ENCODE data around the gene TSPAN4. TPM values are rescaled to one million over a fixed set of nuclear protein-coding genes. Genes with fewer than 3 reads are reported as not detected.

The TSPAN4 gene
- total RNA-seq, 1 experiment from 2014 or later, result 26.9 TPM

GRCh38 chr11:875769-876301 is 33.2 kb downstream of the TSPAN4 start:
- DNase-seq, result no peak

GRCh38 chr11:876545-876944 is 33.9 kb downstream of the TSPAN4 start:
- Histone ChIP-seq H3K9me3 (replicated peaks) (no peaks in the 10 kb centered on the region), H3K27me3 (no peaks in the 10 kb centered on the region), H3K27ac (no peak overlapping the region), H3K4me3 (no peak overlapping the region), H3K36me3 (peaks cover 11% of the 10 kb centered on the region; the same call in 1 of the 2 replicates), H3K4me1 (peaks cover 23% of the 10 kb centered on the region)
- DNase-seq, result no peak

More at GRCh38 chr11:875769-876301, 33.2 kb downstream of the TSPAN4 start:
- peaks cover 11% of the 10 kb centered on the region; the same call in 1 of the 2 replicates for H3K36me3 ChIP-seq
- H3K9me3 ChIP-seq (replicated peaks), result no peaks in the 10 kb centered on the region
- no peaks in the 10 kb centered on the region for H3K27me3 ChIP-seq
- no peak overlapping the region for H3K4me3 ChIP-seq
- peaks cover 23% of the 10 kb centered on the region for H3K4me1 ChIP-seq
- H3K27ac ChIP-seq, result no peak overlapping the region

- Histone ChIP-seq H3K27me3 (no peaks in the 10 kb centered on the region), H3K4me1 (peaks cover 18% of the 10 kb centered on the region), H3K9me3 (replicated peaks) (no peaks in the 10 kb centered on the region), H3K27ac (no peak overlapping the region), H3K4me3 (no peak overlapping the region), H3K36me3 (peaks cover 15% of the 10 kb centered on the region; the same call in 1 of the 2 replicates)
- DNase-seq, result peak; percentile 54 to 59
These were observed 34.9 kb downstream of the TSPAN4 start for GRCh38 chr11:877565-877964.

DNA sequence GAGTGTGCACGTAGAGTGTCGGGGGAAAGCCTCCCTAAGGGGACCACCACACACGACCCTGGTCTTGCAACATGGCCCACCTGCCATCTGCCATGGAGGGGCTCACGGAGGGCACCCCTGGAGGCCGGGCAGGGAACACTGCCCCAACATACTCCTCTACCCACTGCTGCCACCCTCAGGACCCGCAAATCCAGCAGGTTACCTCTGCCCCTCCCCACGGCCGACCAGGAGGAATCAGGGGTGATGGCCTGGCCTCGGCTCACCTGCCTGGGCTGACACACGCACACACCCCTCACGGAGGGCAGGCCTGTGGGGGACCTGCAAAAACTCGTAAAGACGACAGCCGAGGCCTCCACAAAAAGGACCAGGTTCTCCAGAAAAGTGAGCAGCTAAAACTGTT is 37.8 kb downstream of the TSPAN4 start:
- H3K4me1 ChIP-seq, result no peaks in the 10 kb centered on the region
- no peak overlapping the region for H3K4me3 ChIP-seq
- H3K9me3 ChIP-seq (replicated peaks), result no peaks in the 10 kb centered on the region
- H3K27me3 ChIP-seq, result no peaks in the 10 kb centered on the region
- no peak overlapping the region for H3K27ac ChIP-seq
- no peak for DNase-seq
- peaks cover 15% of the 10 kb centered on the region; the same call in 1 of the 2 replicates for H3K36me3 ChIP-seq

DNA sequence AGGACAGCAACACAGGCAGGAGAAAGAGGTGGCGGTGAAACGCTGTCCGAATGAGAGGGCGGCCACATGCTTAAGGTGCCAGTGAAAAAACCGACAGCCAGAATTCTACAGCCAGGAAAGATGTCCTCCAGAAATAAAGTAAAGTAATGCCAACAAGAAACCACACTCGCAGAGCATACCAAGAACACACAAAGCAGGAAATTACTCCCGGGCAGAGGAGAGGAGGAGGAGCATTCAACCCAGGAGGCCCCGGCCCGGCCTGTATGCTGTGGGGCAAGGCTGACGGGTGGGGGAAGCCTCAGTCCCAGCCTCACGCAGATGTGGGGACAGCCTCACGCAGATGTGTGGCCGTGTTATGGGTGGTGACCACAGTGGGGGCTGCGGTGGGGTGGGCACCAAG is 39.9 kb downstream of the TSPAN4 start:
- no peaks in the 10 kb centered on the region for H3K4me1 ChIP-seq
- no peak overlapping the region for H3K4me3 ChIP-seq
- DNase-seq, result no peak
- H3K36me3 ChIP-seq, result peaks cover 18% of the 10 kb centered on the region; the same call in 1 of the 2 replicates
- no peaks in the 10 kb centered on the region for H3K27me3 ChIP-seq
- no peak overlapping the region for H3K27ac ChIP-seq
- no peaks in the 10 kb centered on the region for H3K9me3 ChIP-seq (replicated peaks)

DNA sequence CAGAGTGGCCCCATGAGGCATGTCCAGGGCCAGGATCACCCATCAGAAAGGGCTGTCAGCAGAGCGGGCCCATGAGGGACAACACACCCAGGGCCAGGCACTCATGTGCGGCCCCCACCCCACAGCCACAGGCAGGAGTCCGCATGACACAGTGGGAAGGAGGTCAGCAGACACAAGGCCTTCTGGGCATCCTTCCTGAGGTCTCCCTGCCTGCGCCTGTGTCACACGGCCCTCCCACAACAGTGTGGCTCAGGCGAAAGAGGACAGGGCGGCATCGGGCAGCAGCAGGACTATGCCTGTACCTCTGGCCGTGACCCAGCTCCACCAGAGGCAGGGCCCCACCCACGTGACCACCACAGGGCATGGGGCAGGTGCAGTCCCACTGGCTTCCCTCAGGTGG is 40.9 kb downstream of the TSPAN4 start:
- Histone ChIP-seq H3K4me3 (no peak overlapping the region), H3K9me3 (replicated peaks) (no peaks in the 10 kb centered on the region), H3K36me3 (peaks cover 15% of the 10 kb centered on the region; the same call in 1 of the 2 replicates), H3K4me1 (no peaks in the 10 kb centered on the region), H3K27ac (no peak overlapping the region), H3K27me3 (no peaks in the 10 kb centered on the region)
- DNase-seq, result no peak

- Histone ChIP-seq H3K4me3 (no peak overlapping the region), H3K9me3 (replicated peaks) (no peaks in the 10 kb centered on the region), H3K27ac (no peak overlapping the region), H3K4me1 (peaks cover 8% of the 10 kb centered on the region), H3K36me3 (peaks cover 7% of the 10 kb centered on the region; the same call in 1 of the 2 replicates), H3K27me3 (no peaks in the 10 kb centered on the region)
- no peak for DNase-seq
These were observed 42.0 kb downstream of the TSPAN4 start for GRCh38 chr11:884578-885070.

GRCh38 chr11:886568-886967 is 43.9 kb downstream of the TSPAN4 start:
- peaks cover 27% of the 10 kb centered on the region for H3K4me1 ChIP-seq
- peaks cover 7% of the 10 kb centered on the region; the same call in 1 of the 2 replicates for H3K36me3 ChIP-seq
- no peak overlapping the region for H3K4me3 ChIP-seq
- no peak overlapping the region for H3K27ac ChIP-seq
- no peak for DNase-seq
- H3K27me3 ChIP-seq, result no peaks in the 10 kb centered on the region
- no peaks in the 10 kb centered on the region for H3K9me3 ChIP-seq (replicated peaks)

- H3K4me1 ChIP-seq, result peaks cover 33% of the 10 kb centered on the region
- DNase-seq, result no peak
- H3K36me3 ChIP-seq, result 0 out of 2 replicates have a peak, but pooled peaks cover 3% of the 10 kb centered on the region
- H3K27ac ChIP-seq, result no peak overlapping the region
- no peaks in the 10 kb centered on the region for H3K9me3 ChIP-seq (replicated peaks)
- no peaks in the 10 kb centered on the region for H3K27me3 ChIP-seq
- no peak overlapping the region for H3K4me3 ChIP-seq
These were observed 44.9 kb downstream of the TSPAN4 start for GRCh38 chr11:887589-887988.

DNA sequence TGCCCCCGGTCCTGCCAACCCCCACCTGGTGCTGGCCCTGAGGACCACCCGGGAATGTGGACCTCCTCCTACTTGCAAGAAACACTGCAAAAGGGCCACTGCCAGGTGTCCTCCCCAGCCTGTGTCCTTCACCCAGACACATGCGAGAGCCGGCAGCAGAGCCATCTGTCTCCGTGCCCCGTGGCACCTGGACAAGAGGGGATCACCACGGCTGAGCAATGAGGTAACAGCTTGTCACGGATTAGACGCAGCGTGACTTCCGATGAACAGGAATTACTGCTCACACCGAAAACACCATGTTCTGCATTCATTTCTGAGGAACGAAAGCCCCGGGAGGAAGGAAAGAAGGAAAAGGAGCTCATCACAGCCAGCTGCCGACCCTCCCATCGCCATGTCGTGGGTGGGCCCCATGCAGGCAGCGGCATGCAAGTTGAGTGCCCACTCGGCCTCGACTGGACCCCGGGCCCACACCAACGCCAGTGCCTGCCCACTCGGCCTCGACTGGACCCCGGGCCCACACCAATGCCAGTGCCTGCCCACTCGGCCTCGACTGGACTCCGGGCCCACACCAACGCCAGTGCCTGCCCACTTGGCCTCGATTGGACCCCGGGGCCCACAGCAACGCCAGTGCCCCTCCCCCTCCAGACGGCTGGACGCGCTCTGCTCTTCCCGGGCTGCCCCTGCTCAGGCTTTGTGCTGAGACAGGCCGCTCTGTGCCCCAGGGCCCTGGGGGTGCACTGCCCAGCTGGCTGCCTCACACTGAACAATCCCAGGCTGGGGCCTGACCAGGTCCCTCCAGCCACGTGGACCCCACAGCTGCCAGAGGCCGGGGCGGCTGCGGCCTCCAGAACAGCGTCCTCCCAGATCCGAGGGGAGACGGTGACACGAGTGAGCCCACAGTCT is 45.9 kb downstream of the TSPAN4 start:
- DNase-seq, result no peak
- no peak overlapping the region; the same call in 1 of the 2 replicates for H3K27ac ChIP-seq

GRCh38 chr11:889257-889656 is 46.6 kb downstream of the TSPAN4 start:
- no peak for DNase-seq
- Histone ChIP-seq H3K4me1 (peaks cover 33% of the 10 kb centered on the region), H3K27ac (peak overlapping the region; percentile 64), H3K4me3 (no peak overlapping the region), H3K27me3 (no peaks in the 10 kb centered on the region), H3K9me3 (replicated peaks) (no peaks in the 10 kb centered on the region), H3K36me3 (0 out of 2 replicates have a peak, but pooled peaks cover 3% of the 10 kb centered on the region)

More for the DNA sequence above, 45.9 kb downstream of the TSPAN4 start:
- Histone ChIP-seq H3K4me1 (peaks cover 33% of the 10 kb centered on the region), H3K4me3 (no peak overlapping the region), H3K27me3 (no peaks in the 10 kb centered on the region), H3K9me3 (replicated peaks) (no peaks in the 10 kb centered on the region), H3K36me3 (0 out of 2 replicates have a peak, but pooled peaks cover 3% of the 10 kb centered on the region)

DNA sequence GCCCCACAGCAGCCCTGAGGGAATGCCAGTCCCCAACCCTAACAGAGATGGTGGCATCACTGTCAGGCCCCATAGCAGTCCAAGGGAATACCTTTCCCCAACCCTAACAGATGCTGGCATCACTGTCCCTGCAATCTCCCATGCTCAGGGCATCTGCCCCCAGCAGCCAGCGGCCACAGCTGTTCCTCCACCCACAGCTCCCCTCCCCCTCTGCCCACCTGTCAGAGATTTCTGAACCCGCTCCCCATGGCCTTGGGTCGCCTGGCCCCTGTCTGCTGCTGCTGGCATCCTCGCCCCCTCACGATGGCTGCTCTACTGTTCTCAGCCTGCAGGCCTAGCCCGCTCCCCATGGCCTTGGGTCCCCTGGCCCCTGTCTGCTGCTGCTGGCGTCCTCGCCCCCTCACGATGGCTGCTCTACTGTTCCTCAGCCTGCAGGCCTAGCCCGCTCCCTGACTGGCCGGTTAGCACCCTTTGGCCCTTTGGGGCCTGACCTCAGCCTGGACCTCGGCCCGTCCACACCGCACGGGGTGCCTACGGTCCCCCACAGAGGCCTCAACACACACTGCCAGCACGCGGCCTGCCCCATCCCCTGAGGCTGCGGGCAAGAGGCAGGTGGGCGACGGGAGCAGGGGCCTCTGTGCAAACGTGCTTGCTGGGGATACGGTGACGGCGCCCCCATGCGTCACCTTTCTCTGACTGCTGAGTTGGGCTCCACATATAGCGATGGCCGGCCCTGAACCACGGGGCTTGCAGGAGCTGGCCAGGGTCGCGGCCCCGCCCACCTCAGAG is 47.2 kb downstream of the TSPAN4 start:
- peak; percentile 84 to 85 for DNase-seq
- Histone ChIP-seq H3K9me3 (replicated peaks) (no peaks in the 10 kb centered on the region), H3K27me3 (no peaks in the 10 kb centered on the region), H3K36me3 (0 out of 2 replicates have a peak, but pooled peaks cover 3% of the 10 kb centered on the region), H3K27ac (peak overlapping the region; percentile 64), H3K4me1 (peaks cover 33% of the 10 kb centered on the region), H3K4me3 (no peak overlapping the region)

- Histone ChIP-seq H3K4me1 (peaks cover 33% of the 10 kb centered on the region), H3K27ac (peak overlapping the region; percentile 64), H3K36me3 (0 out of 2 replicates have a peak, but pooled peaks cover 3% of the 10 kb centered on the region), H3K4me3 (peak overlapping the region; percentile 6; the same call in 1 of the 2 replicates), H3K27me3 (no peaks in the 10 kb centered on the region), H3K9me3 (replicated peaks) (no peaks in the 10 kb centered on the region)
- peak; percentile 81 to 86 for DNase-seq
These were observed 48.3 kb downstream of the TSPAN4 start for GRCh38 chr11:890794-891540.

All from SJCRH30 (cell line).